Stomach (tissue), 4 donors: ENCODE data around the gene CIBAR2.

Experiments
- CTCF ChIP-seq, 7 experiments: fragments of 450-650 bp in 4 of 7; fragments of 200-600 bp in 3 of 7; sonication (generic) in 3 of 7; IDR thresholded peaks; one replicate each; pipeline ENCODE4 v1.5.1; 2016 to 2019; ENCODE audit warnings: antibody characterized with exemption in 7 of 7, control low read depth in 2 of 7, mild to moderate bottlenecking in 1 of 7
- EP300 ChIP-seq: sonication (generic); formaldehyde crosslinking; IDR thresholded peaks from one replicate; pipeline ENCODE4 v1.6.1; 2017; ENCODE audit warnings: antibody characterized with exemption
- POLR2A ChIP-seq, 4 donors: fragments of 450-650 bp; IDR thresholded peaks; one replicate each; pipeline ENCODE4 v1.6.1; 2016; ENCODE audit warnings: antibody characterized with exemption in 4 of 4, control low read depth in 2 of 4, mild to moderate bottlenecking in 1 of 4, moderate library complexity in 1 of 4
- POLR2AphosphoS5 ChIP-seq, 3 donors: sonication (generic); formaldehyde crosslinking; IDR thresholded peaks; one replicate each; pipeline ENCODE4 v1.6.1; 2016; ENCODE audit warnings: antibody characterized with exemption in 3 of 3

GRCh38 chr16:85142129-85142513 lies 29.8 kb upstream of the CIBAR2 start:
- TF ChIP-seq CTCF (IDR thresholded peaks at IDR 0.05) (no peak), EP300 (no peak), POLR2A (IDR thresholded peaks at IDR 0.05) (no peak), POLR2AphosphoS5 (IDR thresholded peaks at IDR 0.05) (no peak)
